ENCODE results near the gene SLCO2A1.

Gene SLCO2A1

DNA sequence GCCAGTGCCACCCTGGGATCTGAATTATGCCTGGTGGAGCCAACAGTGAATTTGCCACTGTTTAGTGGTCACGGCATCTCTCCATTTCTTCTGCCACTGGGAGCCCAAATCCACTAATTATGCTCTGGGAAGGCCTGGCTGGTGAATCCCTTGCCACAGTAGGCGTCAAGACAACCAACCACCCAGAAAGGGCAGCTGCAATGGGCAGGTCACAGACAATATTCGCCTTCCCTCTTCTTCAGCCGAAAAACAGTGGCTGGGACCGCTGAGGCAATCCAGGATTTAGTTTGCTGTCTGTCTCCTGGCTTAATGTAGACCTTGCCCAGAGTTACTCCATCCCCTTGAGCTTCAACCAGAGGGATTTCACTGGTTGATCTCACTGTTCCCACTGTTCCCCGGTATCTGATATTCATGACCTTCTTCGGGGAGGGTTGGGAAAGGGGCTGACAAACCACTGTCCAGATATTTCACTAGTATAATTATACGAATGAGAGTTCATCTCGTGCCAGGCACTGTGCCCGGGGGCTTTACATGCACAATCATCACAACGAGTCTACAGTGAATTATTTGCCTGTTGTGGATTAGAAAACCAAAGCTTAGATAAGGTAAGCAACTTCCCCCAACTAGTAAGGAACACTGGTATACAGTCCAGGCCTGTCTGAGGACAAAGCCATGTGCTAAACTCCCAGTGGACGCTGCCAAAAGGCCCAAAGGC, 84.2 kb downstream of the SLCO2A1 start:
- no peak for DNase-seq

GRCh38 chr3:133944641-133945380, 84.9 kb downstream of the SLCO2A1 start:
- DNase-seq, result no peak

GRCh38 chr3:133944181-133944580, 85.5 kb downstream of the SLCO2A1 start:
- DNase-seq, result no peak

- DNase-seq, result no peak
These were observed 86.0 kb downstream of the SLCO2A1 start for GRCh38 chr3:133943639-133944141.

DNA sequence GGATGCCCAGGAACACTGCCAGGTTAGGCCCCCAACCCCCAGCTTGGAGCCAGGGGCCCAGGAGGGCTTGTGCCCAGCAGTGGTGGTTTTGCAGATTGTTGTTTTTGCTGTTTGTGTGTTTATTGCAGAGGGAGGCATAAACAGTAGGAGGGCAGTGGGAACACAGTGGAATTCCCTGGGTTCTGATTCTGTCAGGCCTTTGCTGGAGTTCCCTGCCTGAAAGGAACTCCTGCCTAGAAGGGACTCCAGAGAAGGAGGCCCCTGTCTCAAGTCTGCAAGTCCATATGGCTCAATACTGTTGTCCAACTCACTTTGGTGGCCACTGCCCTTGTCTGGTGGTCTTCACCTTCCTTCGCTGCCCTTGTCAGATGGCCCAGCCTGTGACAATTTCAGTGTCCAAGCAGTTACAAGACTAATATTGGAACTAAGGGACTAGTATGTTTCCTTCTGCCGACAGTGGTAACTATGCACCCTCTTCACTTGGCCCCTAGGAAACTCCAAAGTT, 86.6 kb downstream of the SLCO2A1 start:
- DNase-seq, result no peak

DNA sequence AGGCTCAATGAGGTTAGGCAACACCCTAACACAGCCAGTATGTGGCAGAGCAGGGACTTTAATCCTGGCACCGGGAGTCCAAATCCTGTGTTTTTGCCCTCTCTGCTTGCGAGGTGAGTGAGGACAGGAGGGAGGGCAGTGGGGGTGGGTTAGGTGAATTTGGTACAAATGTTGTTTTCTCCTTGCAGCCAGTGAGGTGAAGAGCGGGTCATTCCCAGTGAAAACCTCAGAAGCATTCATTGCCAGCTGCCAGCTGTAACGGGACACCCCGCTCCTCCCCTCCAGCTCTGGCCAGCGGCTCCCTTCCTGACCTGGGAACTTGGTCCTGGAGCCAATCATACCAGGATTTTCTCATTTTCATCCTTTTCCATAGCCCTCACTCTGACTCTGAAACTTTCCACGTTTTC, 88.3 kb downstream of the SLCO2A1 start:
- DNase-seq, result no peak

GRCh38 chr3:133940536-133940935, 89.2 kb downstream of the SLCO2A1 start:
- DNase-seq, result no peak

DNA sequence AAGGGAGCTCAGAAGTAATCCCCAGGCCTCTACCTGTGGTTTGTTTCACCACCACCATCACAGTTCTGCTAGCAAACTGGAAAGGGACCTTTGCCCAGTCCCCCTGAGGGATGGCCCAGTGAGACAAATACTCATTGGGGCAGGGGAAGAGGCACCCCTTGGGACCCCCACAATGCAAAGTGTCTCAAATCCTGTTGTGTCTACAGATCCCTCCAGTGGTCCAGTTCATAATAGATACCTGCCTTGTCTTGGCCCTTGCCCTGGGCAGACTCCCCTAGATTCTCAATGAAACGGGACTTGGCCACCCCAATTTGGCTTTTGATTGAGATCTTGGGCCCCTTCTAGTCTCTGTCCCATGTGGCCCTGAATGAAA, 90.3 kb downstream of the SLCO2A1 start:
- DNase-seq, result no peak

DNA sequence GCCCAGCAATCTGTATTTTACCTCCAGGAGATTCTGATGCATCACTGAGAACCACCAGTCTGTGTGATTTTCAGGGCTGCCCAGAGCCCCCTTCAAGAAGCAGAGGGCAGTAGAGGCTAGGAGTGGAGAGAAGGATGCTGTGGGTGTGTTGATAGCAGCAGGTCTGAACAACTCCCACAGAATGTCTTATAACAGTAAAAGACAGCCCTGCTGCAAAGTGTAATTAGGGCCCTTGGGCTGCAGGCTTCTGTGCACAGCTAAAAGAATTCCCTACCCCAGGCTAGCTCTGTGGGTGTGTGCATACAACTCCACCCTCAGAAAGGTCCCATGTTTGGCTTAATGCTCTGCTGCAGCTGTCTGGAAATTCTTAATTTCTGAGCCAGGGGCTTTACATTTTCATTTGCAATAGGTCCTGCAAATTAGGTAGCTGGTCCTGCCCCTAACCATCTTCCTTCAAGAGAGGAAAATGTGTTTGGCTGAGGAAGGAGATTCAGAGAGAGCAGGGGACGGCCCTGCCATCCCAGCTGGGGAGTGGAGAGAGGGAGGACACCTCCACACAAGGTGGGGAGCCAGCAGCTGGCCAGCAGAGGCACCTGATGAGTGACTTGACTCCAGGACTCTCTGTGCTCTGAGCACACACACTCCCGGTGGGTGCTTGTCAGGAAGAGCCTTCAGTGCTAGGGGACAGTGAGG, 90.8 kb downstream of the SLCO2A1 start:
- DNase-seq, result no peak

- no peak for DNase-seq
These were observed 91.7 kb downstream of the SLCO2A1 start for GRCh38 chr3:133937756-133938601.

GRCh38 chr3:133937061-133937686, 92.6 kb downstream of the SLCO2A1 start:
- DNase-seq, result no peak

- no peak for DNase-seq
These were observed 93.6 kb downstream of the SLCO2A1 start for GRCh38 chr3:133935843-133936769.

DNA sequence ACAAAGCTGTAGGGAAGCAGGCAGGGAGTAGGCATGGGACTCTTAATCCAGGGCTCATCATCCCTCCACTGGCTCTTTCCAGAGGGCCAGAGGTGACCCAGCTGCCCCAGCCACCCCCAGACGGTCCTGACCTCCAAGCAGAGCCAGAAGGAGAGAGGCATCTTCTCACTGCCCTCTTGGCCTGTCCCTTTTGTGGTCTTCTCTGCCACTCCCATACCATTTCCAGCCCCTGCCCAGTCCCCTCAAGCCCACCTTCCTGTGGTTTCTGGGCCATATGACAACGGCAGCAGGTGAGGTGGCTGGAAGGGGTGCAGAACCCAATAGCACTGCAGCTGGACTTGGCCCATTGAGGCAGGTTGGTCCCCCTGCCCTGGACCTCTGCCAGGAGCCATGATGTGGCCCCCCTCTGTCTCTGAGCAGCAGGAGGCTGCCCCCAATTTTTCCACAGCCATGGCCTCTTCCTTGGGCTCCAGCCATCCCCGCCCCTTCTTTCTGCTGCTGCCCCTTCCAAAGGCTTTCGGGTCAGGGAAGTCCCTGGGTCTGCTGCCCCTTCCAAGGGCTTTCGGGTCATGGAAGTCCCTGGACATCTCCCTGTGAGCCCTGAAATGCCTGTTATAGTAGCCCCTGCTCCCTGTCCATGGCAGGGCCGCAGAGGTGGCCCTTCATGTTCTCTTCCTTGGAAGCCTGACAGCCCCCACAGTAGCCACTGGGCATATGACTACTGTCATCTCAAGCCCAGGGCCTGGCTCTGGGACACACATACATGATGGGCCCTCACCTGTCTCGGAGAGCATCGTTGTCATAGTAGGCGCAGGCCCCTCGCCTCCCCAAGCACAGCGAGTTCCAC, 94.5 kb downstream of the SLCO2A1 start:
- DNase-seq, result no peak

DNA sequence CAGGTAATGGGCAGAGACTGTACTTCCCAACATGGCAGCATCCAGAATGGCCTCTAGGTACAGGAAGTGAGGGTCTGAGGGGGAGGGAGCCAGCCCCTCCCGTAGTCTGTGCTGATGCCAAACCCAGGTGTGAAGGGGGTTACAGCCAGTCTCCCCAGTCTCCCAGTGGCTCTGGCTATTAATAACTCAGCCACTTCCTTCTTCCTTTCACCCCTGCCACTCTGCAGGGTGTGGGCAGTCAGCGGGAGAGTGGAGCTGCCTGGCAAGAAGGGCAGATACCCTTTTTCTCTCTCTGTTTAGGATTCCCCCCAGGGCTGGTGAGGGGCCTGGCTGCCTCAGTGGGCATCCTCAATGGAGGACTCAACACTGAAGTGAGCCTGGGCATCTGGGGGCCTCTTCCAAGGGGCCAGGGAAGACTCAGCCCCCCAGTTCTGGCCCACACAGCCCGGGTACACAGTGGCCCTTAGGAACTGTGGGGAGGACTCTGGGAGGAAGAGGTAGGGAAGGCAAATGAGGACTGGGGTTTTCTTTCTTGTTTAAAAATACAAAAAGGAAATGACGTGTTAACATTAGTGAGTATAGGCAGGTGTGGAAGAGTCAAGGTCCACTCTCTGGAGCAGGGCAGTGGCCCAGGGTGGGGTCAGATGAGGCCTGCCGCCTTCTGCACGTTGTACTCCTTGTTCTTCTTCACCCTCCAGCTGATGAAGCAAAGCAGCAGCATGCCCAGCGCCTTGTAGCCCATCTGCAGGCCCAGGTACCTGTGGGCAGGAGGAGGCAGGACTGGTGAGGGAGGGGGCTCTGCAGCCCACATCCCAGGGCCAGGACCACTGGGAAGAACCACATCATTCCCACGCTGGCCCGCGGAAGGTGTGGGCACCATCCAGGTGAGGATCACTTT, 95.4 kb downstream of the SLCO2A1 start:
- DNase-seq, result no peak

DNA sequence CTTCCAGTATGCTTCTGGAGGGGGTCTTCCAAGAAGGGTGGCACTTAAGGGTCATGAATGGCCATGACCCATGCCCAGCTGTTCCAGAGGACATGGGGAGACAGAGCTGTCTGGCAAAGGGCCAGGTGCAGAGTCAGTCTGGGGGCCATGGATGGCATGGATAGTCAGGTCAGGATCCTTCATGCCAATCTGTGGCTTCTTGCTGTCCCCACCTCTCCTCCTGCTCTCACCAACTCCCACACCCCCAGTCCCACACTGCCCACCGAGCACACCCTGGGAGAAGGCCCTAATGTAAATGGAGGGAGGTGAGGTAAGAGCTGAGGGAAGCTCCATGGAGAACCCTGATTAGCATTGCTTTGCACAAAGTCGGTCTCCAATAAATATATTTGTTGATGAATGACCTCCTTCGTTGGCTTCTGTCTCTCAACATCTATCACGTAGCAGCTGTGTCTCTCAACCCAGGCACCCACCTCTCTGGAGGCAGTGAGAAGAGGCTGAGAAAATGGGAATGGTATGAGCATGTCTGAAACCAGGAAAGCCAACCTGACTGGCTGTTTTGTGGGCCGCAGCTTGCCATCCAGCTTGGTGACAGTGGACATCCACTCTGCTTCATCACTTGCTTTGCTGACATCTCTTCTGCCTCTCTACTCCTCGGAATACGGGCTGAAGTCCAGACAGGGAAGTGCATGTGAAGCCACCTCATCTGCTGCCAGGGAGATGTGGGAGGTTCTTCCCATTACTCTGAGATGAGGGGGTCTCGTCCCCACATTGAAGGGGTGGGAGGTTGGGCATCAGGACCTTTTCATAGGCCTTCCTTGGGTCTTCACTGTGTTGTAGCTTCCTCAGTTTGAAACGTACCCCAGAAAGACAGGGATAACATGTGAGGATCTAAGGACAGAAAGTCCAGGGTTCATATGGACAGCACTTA, 96.4 kb downstream of the SLCO2A1 start:
- DNase-seq, result no peak

GRCh38 chr3:133932009-133932408, 97.7 kb downstream of the SLCO2A1 start:
- no peak for DNase-seq

DNA sequence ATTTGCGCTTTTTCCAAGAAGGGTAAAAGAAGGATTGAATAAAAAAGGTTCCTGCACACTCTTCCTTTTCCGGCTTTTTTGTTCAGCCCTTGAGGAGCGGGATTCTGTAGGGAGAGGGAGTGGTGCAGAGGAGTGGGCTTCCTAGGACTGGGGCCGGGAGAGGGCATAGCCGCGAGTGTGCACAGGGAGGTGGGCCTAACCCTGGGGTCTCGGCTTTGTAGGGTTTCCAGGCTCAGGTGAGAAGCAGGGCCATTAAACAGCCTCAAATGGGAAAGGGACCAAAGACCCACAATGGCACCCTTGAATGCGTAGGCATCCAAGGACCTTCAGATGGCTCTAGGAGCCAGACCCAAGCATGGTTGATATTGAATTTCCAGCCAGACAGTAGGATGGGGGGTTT, 98.6 kb downstream of the SLCO2A1 start:
- DNase-seq, result no peak
